Measurements from ENCODE around the gene KLF12.
A peak's percentile ranks its signal among the peaks of the same experiment; 100 is the strongest.

Gene KLF12

GRCh38 chr13:74134221-74134776, at the start of gene KLF12:
Gene KLF12 (minus strand): TSS chr13:74134404.
- peak; percentile 86 for DNase-seq (ENCODE audit: extremely low read depth, low read depth)

GRCh38 chr13:74182491-74182890, 48.3 kb upstream of the KLF12 start:
- no peak for TF ChIP-seq CTCF (IDR thresholded peaks at IDR 0.05; ENCODE audit: low read depth, low read length)
- no peak for DNase-seq (ENCODE audit: extremely low read depth, low read depth)

More at GRCh38 chr13:74134221-74134776, at the start of gene KLF12:
- TF ChIP-seq CTCF (IDR thresholded peaks at IDR 0.05; ENCODE audit: low read depth, low read length), result no peak

GRCh38 chr13:74174810-74175209, 40.6 kb upstream of the KLF12 start:
- TF ChIP-seq CTCF (IDR thresholded peaks at IDR 0.05; ENCODE audit: low read depth, low read length), result no peak
- DNase-seq (ENCODE audit: extremely low read depth, low read depth), result no peak

- no peak for TF ChIP-seq CTCF (IDR thresholded peaks at IDR 0.05; ENCODE audit: low read depth, low read length)
- no peak for DNase-seq (ENCODE audit: extremely low read depth, low read depth)
Observed at GRCh38 chr13:74173822-74174221, 39.6 kb upstream of the KLF12 start.

- peak; percentile 19 for DNase-seq (ENCODE audit: extremely low read depth, low read depth)
- TF ChIP-seq CTCF (IDR thresholded peaks at IDR 0.05; ENCODE audit: low read depth, low read length), result no peak
Observed at GRCh38 chr13:74171641-74172040, 37.4 kb upstream of the KLF12 start.

GRCh38 chr13:74169676-74170075, 35.5 kb upstream of the KLF12 start:
- no peak for TF ChIP-seq CTCF (IDR thresholded peaks at IDR 0.05; ENCODE audit: low read depth, low read length)
- DNase-seq (ENCODE audit: extremely low read depth, low read depth), result no peak

- DNase-seq (ENCODE audit: extremely low read depth, low read depth), result no peak
- TF ChIP-seq CTCF (IDR thresholded peaks at IDR 0.05; ENCODE audit: low read depth, low read length), result no peak
Observed at GRCh38 chr13:74168263-74168675, 34.1 kb upstream of the KLF12 start.

Data from AG09319 (cell line).